HG03045 (cell line): ENCODE measurements around the gene TCEAL6.
"Not testable (repeated sequence)": the region's sequence is repeated elsewhere in the genome, so short reads cannot be mapped to it uniquely, and the experiment has no call there.

Source experiments
- ATAC-seq: cut with Tn5 transposase; IDR thresholded peaks from one replicate; pipeline ENCODE4 v1.9.1; 2021; ENCODE audit warnings: mild to moderate bottlenecking, moderate library complexity; ENCODE audit not compliant: unreplicated experiment

The TCEAL6 gene

GRCh38 chrX:102142274-102142673, at the start of gene TCEAL6:
TCEAL6 (minus strand) TSS chrX:102142481.
- ATAC-seq = not testable (repeated sequence)

DNA sequence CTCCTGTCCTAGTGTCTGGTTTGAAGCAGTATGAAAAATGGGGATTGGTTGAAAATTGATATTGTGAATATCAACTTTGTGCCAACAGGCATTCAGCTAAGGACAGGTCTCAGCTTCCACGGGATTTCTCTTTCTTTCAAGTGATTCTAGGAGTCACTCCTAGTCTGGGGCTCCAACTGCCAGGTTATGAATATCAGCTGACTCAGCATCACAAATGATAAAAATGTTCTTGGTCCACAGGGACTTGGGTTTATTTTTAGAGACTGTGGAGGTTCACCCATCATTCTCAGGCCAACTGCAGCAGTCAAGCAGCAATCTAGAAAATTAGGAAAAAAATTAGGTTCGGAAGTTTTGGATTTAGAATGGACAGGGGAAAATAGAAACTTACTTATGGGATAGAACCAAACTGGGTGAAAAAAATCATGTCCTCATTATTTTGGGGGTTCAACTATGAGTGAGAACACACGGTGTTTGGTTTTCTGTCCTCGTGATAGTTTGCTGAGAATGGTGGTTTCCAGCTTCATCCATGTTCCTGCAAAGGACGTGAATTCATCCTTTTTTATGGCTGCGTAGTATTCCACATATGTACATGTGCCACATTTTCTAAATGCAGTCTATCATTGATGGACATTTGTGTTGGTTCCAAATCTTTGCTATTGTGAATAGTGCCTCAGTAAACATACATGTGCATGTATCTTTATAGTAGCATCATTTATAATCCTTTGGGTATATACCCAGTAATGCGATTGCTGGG, 43.9 kb upstream of the TCEAL6 start:
- ATAC-seq = no peak

DNA sequence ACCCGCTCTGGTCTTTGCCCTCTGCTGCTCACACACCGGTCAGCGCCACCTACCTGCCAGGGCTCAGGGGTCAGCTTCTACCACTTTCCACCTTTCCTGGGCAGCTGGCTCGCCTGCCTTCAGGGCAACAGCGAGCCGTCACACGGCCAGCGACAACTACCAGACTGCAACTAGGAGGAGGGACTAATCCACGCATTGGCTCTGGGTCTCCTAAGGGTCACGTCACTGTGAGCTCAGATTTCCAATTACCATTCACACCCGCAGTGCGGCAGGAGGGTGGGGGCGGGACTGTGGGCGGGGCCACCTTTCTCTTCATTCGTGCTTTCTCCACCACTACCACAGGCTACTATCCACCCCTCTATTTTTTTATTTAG, 13.5 kb upstream of the TCEAL6 start, which contains the start of gene BEX5:
BEX5 (minus strand) TSS at position 172 of the 374 bp plus-strand sequence. CDS start 1,712 bp downstream, outside the sequence.
- peak; percentile 92 for ATAC-seq

DNA sequence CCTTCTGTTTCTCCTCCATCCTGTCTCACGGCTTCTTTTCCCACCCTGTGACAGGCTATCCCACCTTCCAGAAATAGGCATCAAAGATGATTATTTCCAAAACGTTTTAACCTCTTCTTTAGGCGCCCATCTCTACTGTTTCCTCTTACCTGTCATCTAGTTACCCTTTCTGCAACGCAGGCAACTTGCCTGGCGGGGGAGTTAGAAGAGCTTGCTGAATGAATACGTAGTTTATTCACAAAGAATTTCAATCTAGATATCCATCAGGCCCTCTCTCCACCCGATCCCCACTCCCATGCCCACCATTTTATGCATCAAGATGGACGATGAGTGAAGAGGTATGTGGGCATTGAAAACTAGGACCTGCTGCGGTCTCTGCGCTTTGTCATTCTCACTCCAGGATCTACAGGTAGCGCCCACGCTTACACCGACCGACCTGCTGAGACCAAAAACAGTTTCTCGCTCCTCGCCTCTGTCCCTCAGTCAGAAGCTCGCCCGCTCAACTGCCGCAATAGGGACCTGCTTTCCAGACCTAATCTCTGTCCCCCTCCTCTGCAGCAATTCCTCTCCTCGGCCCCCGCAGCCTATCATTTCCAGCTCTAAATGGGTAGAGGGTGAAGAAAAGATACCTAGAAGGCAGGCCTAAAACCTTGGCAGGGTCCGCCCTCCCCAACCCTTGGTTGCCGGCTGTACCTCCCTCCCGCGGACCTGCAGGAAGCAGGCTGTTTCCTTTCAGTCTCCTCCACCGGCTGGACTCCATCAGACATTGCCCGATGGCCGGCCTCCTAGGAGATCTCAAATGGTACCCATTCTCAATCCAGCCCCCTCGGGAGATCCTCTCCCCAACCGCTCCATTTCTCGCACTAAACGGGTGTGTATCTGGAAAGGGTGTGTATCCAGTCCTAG, 12.9 kb upstream of the TCEAL6 start:
- ATAC-seq = peak; percentile 12

GRCh38 chrX:102154218-102154860, 12.1 kb upstream of the TCEAL6 start:
- ATAC-seq = no peak

DNA sequence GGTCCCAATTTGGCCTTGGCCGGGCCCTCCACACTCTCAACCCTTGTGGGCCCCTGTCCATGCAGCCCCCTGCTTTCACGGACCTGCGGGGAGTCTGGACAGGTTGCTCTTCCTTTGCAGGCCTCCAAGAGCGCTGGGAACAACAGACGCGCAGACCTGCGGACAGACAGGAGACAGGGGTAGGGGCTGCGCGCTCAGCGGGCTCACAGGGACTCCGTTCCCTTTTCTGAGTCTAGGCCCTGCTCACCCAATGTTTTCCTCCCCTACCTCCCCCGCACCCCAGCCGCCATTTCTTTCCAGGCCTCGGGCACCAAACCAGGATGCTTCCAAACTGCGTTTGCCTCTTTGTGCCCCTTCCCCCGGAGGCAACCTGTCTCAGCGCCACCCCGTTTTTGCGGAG, 650 bp downstream of the TCEAL6 start:
- not testable (repeated sequence) for ATAC-seq

GRCh38 chrX:102140876-102141275, 1.4 kb downstream of the TCEAL6 start:
- ATAC-seq = not testable (repeated sequence)

DNA sequence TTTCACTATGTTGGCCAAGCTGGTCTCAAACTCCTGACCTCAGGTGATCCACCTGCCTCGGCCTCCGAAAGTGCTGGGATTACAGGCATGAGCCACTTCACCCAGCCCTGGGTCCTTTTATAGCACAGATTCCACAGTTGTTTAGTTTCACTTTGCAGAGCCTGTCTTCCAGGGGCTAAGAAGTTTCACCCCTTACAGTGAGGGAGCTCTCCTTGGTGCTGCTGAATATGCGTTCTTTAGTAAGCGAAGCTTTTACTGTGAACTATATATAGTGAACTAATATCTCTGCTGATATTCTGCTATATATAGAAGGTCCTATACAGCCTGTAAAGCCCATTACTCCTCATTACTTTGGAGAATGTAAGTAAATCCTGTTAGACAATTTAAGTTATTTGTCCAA, 4.2 kb downstream of the TCEAL6 start:
- no peak for ATAC-seq

DNA sequence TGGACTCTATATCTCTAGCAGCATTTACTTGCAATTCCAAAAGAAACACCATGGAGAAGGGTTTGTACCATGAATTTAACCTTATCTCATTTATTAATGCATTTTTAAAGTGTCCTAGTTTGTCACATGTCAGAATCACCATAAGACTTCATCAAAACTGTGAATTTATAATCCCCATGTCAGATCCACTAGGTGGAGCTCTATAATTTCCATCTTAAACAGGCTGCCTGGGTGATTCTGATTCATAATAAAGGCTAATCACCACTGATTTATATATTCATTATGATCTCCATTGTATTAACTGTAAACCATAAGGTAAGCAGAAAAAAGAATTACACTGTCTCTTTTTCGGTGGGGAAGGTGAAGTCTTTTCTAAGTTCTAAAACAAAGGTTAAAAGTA, 12.8 kb downstream of the TCEAL6 start:
- ATAC-seq = no peak

GRCh38 chrX:102126863-102127262, 15.4 kb downstream of the TCEAL6 start:
- no peak for ATAC-seq

DNA sequence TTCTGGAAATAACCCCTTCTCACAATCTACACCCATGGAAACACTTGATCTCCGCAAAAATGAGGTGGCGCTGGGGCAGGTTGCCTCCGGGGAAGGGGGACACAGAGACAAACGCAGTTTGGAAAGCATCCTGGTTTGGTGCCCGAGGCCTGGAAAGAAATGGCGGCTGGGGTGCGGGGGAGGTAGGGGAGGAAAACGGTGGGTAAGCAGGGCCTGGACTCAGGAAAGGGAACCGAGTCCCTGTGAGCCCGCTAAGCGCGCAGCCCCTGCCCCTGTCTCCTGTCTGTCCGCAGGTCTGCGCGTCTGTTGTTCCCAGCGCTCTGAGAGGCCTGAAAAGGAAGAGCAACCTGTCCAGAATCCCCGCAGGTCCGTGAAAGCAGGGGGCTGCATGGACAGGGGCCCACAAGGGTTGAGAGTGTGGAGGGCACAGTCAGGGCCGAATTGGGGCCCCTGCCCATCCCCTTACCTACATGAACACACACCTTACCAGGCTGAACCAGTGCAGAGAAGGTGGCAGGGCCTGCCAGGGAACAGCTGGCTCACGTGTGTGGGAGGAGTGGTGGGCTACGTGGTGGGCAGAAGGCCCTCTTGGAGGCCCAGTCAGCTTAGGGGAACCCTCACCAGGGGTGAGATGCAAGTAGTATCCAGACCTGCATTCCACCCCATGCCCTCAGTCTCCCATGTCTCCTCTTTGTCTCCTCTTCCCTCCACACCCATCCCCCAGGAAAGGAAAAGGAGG, 16.0 kb downstream of the TCEAL6 start:
- ATAC-seq = not testable (repeated sequence)

DNA sequence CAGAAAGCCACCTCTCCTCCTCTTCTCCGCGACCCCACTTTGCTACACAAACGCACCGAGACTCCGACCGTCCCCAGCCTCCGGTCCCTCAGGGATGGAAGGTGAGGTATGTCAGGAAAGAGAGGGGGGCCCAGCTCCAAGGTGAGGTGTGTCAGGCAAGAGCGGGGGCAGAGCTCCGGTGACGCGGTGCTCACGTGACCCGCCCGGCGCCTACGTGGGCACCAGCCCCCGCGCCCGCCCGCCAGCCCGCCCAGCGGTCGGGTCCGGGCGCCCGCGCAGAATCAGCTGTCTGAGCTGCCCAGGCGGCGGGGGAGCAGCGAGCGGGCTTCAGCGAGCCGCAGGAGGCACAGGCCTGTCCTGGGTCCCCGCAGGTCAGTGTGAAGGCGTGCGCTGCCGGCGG, 16.8 kb downstream of the TCEAL6 start, which contains the start of gene TCEAL2:
TCEAL2 (plus strand) TSS at position 244 of the 400 bp plus-strand sequence. CDS start 1,152 bp downstream, outside the sequence.
- ATAC-seq = not testable (repeated sequence)

DNA sequence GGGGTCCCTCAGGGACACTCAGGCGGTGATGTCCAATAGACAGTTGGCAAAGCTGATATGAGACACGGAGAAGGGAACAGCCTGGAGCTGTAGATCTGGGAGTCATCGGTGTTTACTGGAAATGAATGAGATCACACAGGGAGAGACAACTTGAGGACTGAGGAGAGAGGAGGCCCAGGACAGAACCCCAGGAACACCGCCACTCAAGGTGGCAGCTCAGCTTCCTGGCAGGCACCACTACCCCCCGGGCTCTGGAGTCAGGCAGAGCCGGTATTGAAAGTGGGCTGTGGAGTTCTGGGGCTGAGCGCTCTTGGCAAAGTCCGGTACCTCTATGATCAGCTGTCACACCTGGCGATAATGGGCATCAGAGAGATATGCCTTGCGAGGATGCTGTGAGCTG, 17.3 kb downstream of the TCEAL6 start:
- ATAC-seq = not testable (repeated sequence)

DNA sequence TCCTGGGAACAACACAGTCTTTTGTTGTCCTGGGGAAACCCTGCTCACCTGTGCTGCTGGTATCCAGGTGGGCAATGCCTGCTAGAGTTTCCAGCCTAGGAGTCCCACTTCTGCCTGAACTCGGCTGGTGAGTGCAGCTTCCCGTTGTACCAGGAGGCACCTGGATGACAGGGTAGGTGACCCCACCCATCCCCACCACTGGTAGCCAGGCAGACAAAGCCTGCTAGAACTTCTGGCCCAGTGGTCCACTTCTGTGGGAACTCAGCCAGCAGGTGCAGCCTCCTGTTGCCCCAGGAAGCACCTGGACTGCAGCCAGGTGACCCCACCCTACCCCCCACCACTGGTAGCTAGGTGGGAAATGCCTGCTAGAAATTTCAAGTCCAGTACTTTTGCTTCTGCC, 26.5 kb downstream of the TCEAL6 start:
- ATAC-seq = no peak

- ATAC-seq = no peak
These were observed 28.9 kb downstream of the TCEAL6 start for GRCh38 chrX:102113367-102113766.
